NCI-H2227 (cell line): Measurements from ENCODE around the gene ANXA2.

Source experiments
- DNase-seq: peaks from one replicate; lab custom pipeline; 2025; ENCODE audit not compliant: unreplicated experiment; lab: John Stamatoyannopoulos, UW

The ANXA2 gene

GRCh38 chr15:60313906-60314305 is 83.9 kb downstream of the ANXA2 start:
- DNase-seq = no peak

GRCh38 chr15:60307034-60307433 is 90.8 kb downstream of the ANXA2 start:
- no peak for DNase-seq

GRCh38 chr15:60301024-60301423 is 96.8 kb downstream of the ANXA2 start:
- no peak for DNase-seq

GRCh38 chr15:60299452-60300047 is 98.2 kb downstream of the ANXA2 start:
- peak; percentile 86 for DNase-seq
